Neuronal stem cell (in vitro differentiated cells): ENCODE results near the gene GUCA1A.
"Not testable (repeated sequence)": the region's sequence is repeated elsewhere in the genome, so short reads cannot be mapped to it uniquely, and the experiment has no call there.

Source experiments
- DNase-seq: peaks from one replicate; pipeline ENCODE4 v3.0.0-alpha.2; 2013; ENCODE audit warnings: low spot score
- H2AFZ ChIP-seq: one replicate; pipeline ENCODE4 v1.6.1; 2013; ENCODE audit warnings: mild to moderate bottlenecking, low read length, inconsistent platforms
- H2AK5ac ChIP-seq: 2 replicates; pipeline ENCODE4 v1.6.1; 2013; ENCODE audit warnings: low read depth, mild to moderate bottlenecking, inconsistent platforms, low read length, moderate library complexity, mixed read lengths
- H2BK120ac ChIP-seq: 2 replicates; pipeline ENCODE4 v1.6.1; 2013; ENCODE audit warnings: low read depth, mild to moderate bottlenecking, inconsistent platforms, low read length, moderate library complexity, mixed read lengths
- H2BK12ac ChIP-seq: one replicate; pipeline ENCODE4 v1.6.1; 2013; ENCODE audit warnings: low read length, inconsistent platforms
- H2BK15ac ChIP-seq: 2 replicates; pipeline ENCODE4 v1.6.1; 2013; ENCODE audit warnings: mild to moderate bottlenecking, low read length, inconsistent platforms, mixed read lengths
- H2BK5ac ChIP-seq: one replicate; pipeline ENCODE4 v1.6.1; 2013; ENCODE audit warnings: inconsistent platforms, mild to moderate bottlenecking, low read length, moderate library complexity
- H3K14ac ChIP-seq: one replicate; pipeline ENCODE4 v1.6.1; 2013; ENCODE audit warnings: low read length, inconsistent platforms
- H3K18ac ChIP-seq: 2 replicates; pipeline ENCODE4 v1.6.1; 2013; ENCODE audit warnings: low read length, inconsistent platforms
- H3K23ac ChIP-seq: 2 replicates; pipeline ENCODE4 v1.6.1; 2013; ENCODE audit warnings: low read depth, mild to moderate bottlenecking, mixed read lengths, low read length, inconsistent platforms; ENCODE audit not compliant: poor library complexity
- H3K27ac ChIP-seq: replicated peaks from 3 replicates; pipeline ENCODE4 v1.5.1; 2013; ENCODE audit warnings: low read length, inconsistent platforms
- H3K27me3 ChIP-seq, 3 experiments: 2 replicates each; pipeline ENCODE4 v1.6.1; 2013; ENCODE audit warnings: low read length in 3 of 3, mild to moderate bottlenecking in 2 of 3, inconsistent platforms in 1 of 3, low read depth in 1 of 3, mixed read lengths in 1 of 3, moderate library complexity in 1 of 3; ENCODE audit not compliant: control insufficient read depth in 3 of 3, insufficient read depth in 3 of 3
- H3K36me3 ChIP-seq, 2 donors: replicated peaks in 1 of 2; 2 replicates each; pipeline ENCODE4 v1.6.1; 2013; ENCODE audit warnings: low read length in 2 of 2; ENCODE audit not compliant: control insufficient read depth in 2 of 2, insufficient read depth in 2 of 2
- H3K4ac ChIP-seq: 2 replicates; pipeline ENCODE4 v1.6.1; 2013; ENCODE audit warnings: inconsistent platforms, mild to moderate bottlenecking, low read length, moderate library complexity
- H3K4me1 ChIP-seq, 2 donors: 1 replicate in 1 of 2; 2 replicates in 1 of 2; pipeline ENCODE4 v1.6.1; 2013; ENCODE audit warnings: low read length in 2 of 2, low read depth in 1 of 2; ENCODE audit not compliant: control insufficient read depth in 2 of 2, insufficient read depth in 1 of 2
- H3K4me2 ChIP-seq: one replicate; pipeline ENCODE4 v1.6.1; 2013; ENCODE audit warnings: mild to moderate bottlenecking, low read length, inconsistent platforms; ENCODE audit not compliant: insufficient read depth, poor library complexity, severe bottlenecking
- H3K4me3 ChIP-seq, 2 donors: 2 replicates each; pipeline ENCODE4 v1.5.1; 2013; ENCODE audit warnings: low read length in 2 of 2, mild to moderate bottlenecking in 2 of 2, inconsistent platforms in 1 of 2, moderate library complexity in 1 of 2
- H3K79me1 ChIP-seq: one replicate; pipeline ENCODE4 v1.6.1; 2013; ENCODE audit warnings: low read depth, mild to moderate bottlenecking, inconsistent platforms, low read length, moderate library complexity
- H3K9ac ChIP-seq: one replicate; pipeline ENCODE4 v1.6.1; 2013; ENCODE audit warnings: mild to moderate bottlenecking, low read depth, low read length, inconsistent platforms; ENCODE audit not compliant: poor library complexity
- H3K9me3 ChIP-seq, 2 donors: replicated peaks in 1 of 2; 2 replicates each; pipeline versions ENCODE3 to v1.6.1; 2013; ENCODE audit warnings: low read length in 2 of 2, mild to moderate bottlenecking in 2 of 2, inconsistent platforms in 1 of 2, low read depth in 1 of 2, mixed read lengths in 1 of 2, moderate library complexity in 1 of 2; ENCODE audit not compliant: control insufficient read depth in 2 of 2, insufficient read depth in 1 of 2
- H4K8ac ChIP-seq: one replicate; pipeline ENCODE4 v1.6.1; 2013; ENCODE audit warnings: low read depth, mild to moderate bottlenecking, inconsistent platforms, low read length, moderate library complexity
- H4K91ac ChIP-seq: one replicate; pipeline ENCODE4 v1.6.1; 2013; ENCODE audit warnings: low read length, low read depth, mild to moderate bottlenecking, inconsistent platforms; ENCODE audit not compliant: poor library complexity
- WGBS, 2 donors: extraction: QIAGEN DNeasy Blood & Tissue Kit; methylation state at CpG; one replicate each; pipeline ENCODE4 v1.1.7; 2013; ENCODE audit warnings: missing lambda C conversion rate in 2 of 2, mixed read lengths in 1 of 2; ENCODE audit not compliant: insufficient read length in 2 of 2, insufficient replicate concordance in 1 of 2; ENCODE audit errors: extremely low coverage in 2 of 2; 5-methylcytosine and 5-hydroxymethylcytosine counted together

GUCA1A gene

GRCh38 chr6:42204768-42205282 is 31.7 kb downstream of the GUCA1A start:
- H3K27me3 ChIP-seq = no peaks in the 10 kb centered on the region
- no peak overlapping the region for H3K14ac ChIP-seq
- no peak overlapping the region for H3K4ac ChIP-seq
- peaks cover 2% of the 10 kb centered on the region for H3K79me1 ChIP-seq
- H2BK120ac ChIP-seq = no peak overlapping the region
- H3K9ac ChIP-seq = no peak overlapping the region
- DNase-seq = no peak
- no peak overlapping the region for H2AFZ ChIP-seq
- no peak overlapping the region for H2BK5ac ChIP-seq
- no peak overlapping the region for H3K4me2 ChIP-seq
- no peak overlapping the region for H3K27ac ChIP-seq
- no CpG with 5 or more reads among the region's 4 CpGs for WGBS, 2 donors
- H3K18ac ChIP-seq = no peak overlapping the region
- no peaks in the 10 kb centered on the region for H3K4me1 ChIP-seq
- no peaks in the 10 kb centered on the region for H3K9me3 ChIP-seq
- H4K91ac ChIP-seq = no peak overlapping the region
- no peak overlapping the region for H4K8ac ChIP-seq
- H2AK5ac ChIP-seq = no peak overlapping the region
- no peak overlapping the region for H2BK12ac ChIP-seq
- no peak overlapping the region for H3K23ac ChIP-seq
- H2BK15ac ChIP-seq = no peak overlapping the region
- H3K4me3 ChIP-seq = no peak overlapping the region
- H3K36me3 ChIP-seq = peaks cover 8 to 59% of the 10 kb centered on the region in 2 donors

- not testable (repeated sequence) for H3K4me1 ChIP-seq, H3K27ac ChIP-seq, H3K23ac ChIP-seq, H3K14ac ChIP-seq, H4K91ac ChIP-seq, H3K9ac ChIP-seq, H3K4me3 ChIP-seq, H2BK15ac ChIP-seq, H2BK12ac ChIP-seq, H2BK5ac ChIP-seq, H3K27me3 ChIP-seq, H3K9me3 ChIP-seq, H2AK5ac ChIP-seq, H3K4ac ChIP-seq, H3K4me2 ChIP-seq, H2BK120ac ChIP-seq, H3K18ac ChIP-seq, H4K8ac ChIP-seq, H3K79me1 ChIP-seq, DNase-seq, H2AFZ ChIP-seq
- H3K36me3 ChIP-seq = peaks cover 14 to 82% of the 10 kb centered on the region in 2 donors
- no CpG with 5 or more reads among the region's 2 CpGs for WGBS, 2 donors
Measured at GRCh38 chr6:42207559-42207958, 34.4 kb downstream of the GUCA1A start.

GRCh38 chr6:42210551-42210950 is 37.4 kb downstream of the GUCA1A start:
- no peaks in the 10 kb centered on the region for H3K4me1 ChIP-seq
- no peaks in the 10 kb centered on the region for H3K9me3 ChIP-seq
- WGBS, 2 donors = no CpG with 5 or more reads among the region's 1 CpG
- no peak overlapping the region for H3K4ac ChIP-seq
- H2BK15ac ChIP-seq = no peak overlapping the region
- no peak overlapping the region for H2BK120ac ChIP-seq
- no peak overlapping the region for H4K91ac ChIP-seq
- peaks cover 2% of the 10 kb centered on the region for H3K79me1 ChIP-seq
- H2AK5ac ChIP-seq = no peak overlapping the region
- no peak overlapping the region for H3K4me3 ChIP-seq
- H2AFZ ChIP-seq = no peak overlapping the region
- no peak overlapping the region for H4K8ac ChIP-seq
- H2BK5ac ChIP-seq = no peak overlapping the region
- no peak overlapping the region for H3K9ac ChIP-seq
- peaks cover 13 to 77% of the 10 kb centered on the region in 2 donors for H3K36me3 ChIP-seq
- H3K27ac ChIP-seq = no peak overlapping the region
- H3K14ac ChIP-seq = no peak overlapping the region
- H2BK12ac ChIP-seq = no peak overlapping the region
- H3K23ac ChIP-seq = no peak overlapping the region
- H3K18ac ChIP-seq = no peak overlapping the region
- H3K27me3 ChIP-seq = no peaks in the 10 kb centered on the region
- H3K4me2 ChIP-seq = no peak overlapping the region
- DNase-seq = no peak

- no peak overlapping the region for H3K4me3 ChIP-seq
- H2BK5ac ChIP-seq = no peak overlapping the region
- no peak overlapping the region for H4K91ac ChIP-seq
- no peak overlapping the region for H3K18ac ChIP-seq
- no peak overlapping the region for H3K23ac ChIP-seq
- no peaks in the 10 kb centered on the region for H3K9me3 ChIP-seq
- H3K9ac ChIP-seq = no peak overlapping the region
- WGBS, 2 donors = no CpG with 5 or more reads among the region's 6 CpGs
- H3K4ac ChIP-seq = no peak overlapping the region
- H3K4me2 ChIP-seq = no peak overlapping the region
- no peak overlapping the region for H2BK12ac ChIP-seq
- no peak overlapping the region for H3K14ac ChIP-seq
- H2AFZ ChIP-seq = no peak overlapping the region
- H2AK5ac ChIP-seq = no peak overlapping the region
- no peak overlapping the region for H2BK15ac ChIP-seq
- no peak for DNase-seq
- no peak overlapping the region for H2BK120ac ChIP-seq
- no peaks in the 10 kb centered on the region for H3K27me3 ChIP-seq
- H4K8ac ChIP-seq = no peak overlapping the region
- peaks cover 2% of the 10 kb centered on the region for H3K79me1 ChIP-seq
- H3K4me1 ChIP-seq = peaks cover 0 to 2% of the 10 kb centered on the region in 2 donors
- no peak overlapping the region for H3K27ac ChIP-seq
- peaks cover 11 to 70% of the 10 kb centered on the region in 2 donors for H3K36me3 ChIP-seq
Measured at GRCh38 chr6:42211726-42212125, 38.6 kb downstream of the GUCA1A start.
